Ovary (tissue), 10 donors: Measurements from ENCODE around the gene ANAPC16. TPM values are rescaled to one million over a fixed set of nuclear protein-coding genes. Genes with fewer than 3 reads are reported as not detected.

ENCODE experiments used
- DNase-seq, 5 donors: peaks; one replicate each; pipeline ENCODE4 v3.0.0-alpha.2; 2019 to 2020
- H3K27ac ChIP-seq, 2 donors: fragments of 200-600 bp; one replicate each; pipeline versions ENCODE4 v1.5.1 to v1.8.0; 2019 to 2022
- H3K27me3 ChIP-seq: fragments of 200-600 bp; one replicate; pipeline ENCODE4 v1.8.0; 2022
- H3K36me3 ChIP-seq: fragments of 200-600 bp; sonication (generic); one replicate; pipeline ENCODE4 v1.5.1; 2019
- H3K4me1 ChIP-seq: one replicate; pipeline ENCODE4 v1.8.1; 2013; ENCODE audit warnings: mild to moderate bottlenecking, moderate library complexity; ENCODE audit not compliant: insufficient read depth
- H3K4me3 ChIP-seq: fragments of 200-600 bp; sonication (generic); one replicate; pipeline ENCODE4 v1.5.1; 2017
- H3K9me3 ChIP-seq, 2 donors: fragments of 200-600 bp in 1 of 2; sonication (generic) in 1 of 2; one replicate each; pipeline versions ENCODE4 v1.5.1 to v1.8.1; 2013 to 2019; ENCODE audit warnings: mild to moderate bottlenecking in 1 of 2, moderate library complexity in 1 of 2
- EP300 ChIP-seq: sonication (generic); formaldehyde crosslinking; IDR thresholded peaks from one replicate; pipeline ENCODE4 v1.6.1; 2017; ENCODE audit warnings: antibody characterized with exemption
- POLR2A ChIP-seq: fragments of 450-650 bp; IDR thresholded peaks from one replicate; pipeline ENCODE4 v1.6.1; 2017; ENCODE audit warnings: antibody characterized with exemption, mild to moderate bottlenecking, moderate library complexity
- WGBS, 3 donors: extraction: QIAGEN DNeasy Blood & Tissue Kit in 1 of 3; methylation state at CpG; one replicate each; pipeline versions ENCODE4 v1.1.5 to v1.1.7; 2013 to 2017; 5-methylcytosine and 5-hydroxymethylcytosine counted together
- intact Hi-C, 4 donors: fragments of 100-400 bp; cut with DNase I; formaldehyde crosslinking; loops; one replicate each; pipeline versions ENCODE4 v1.11.0 to v1.15.1; 2022 to 2023
- long read RNA-seq, 3 donors: library from polyadenylated mRNA in 2 of 3; unstranded in 2 of 3; transcript quantifications; one replicate each; pipeline ENCODE4 v2.0.0 and lab custom pipeline, GENCODE V29; 2021 to 2026
- polyA plus RNA-seq, 2 donors: library from polyadenylated mRNA; stranded (reverse); fragments of 200-250 nt in 1 of 2; fragments of 350-450 nt in 1 of 2; fragmentation: Illumina TruSeq in 1 of 2; extraction: RNeasy Lipid Tissue Mini Kit (QIAGEN cat#74804) in 1 of 2; gene quantifications; one replicate each; pipeline ENCODE4 v1.2.3, GENCODE V29; 2013 to 2014
- total RNA-seq, 7 donors: library from RNA; depleted of rRNA in 2 of 7; stranded (reverse); fragments of >200 nt in 2 of 7; fragmentation: NEBNext Ultra II Directional in 3 of 7; extraction: Animal tissue kit (Norgen Biotek cat#: 25700) in 3 of 7; gene quantifications; one replicate each; pipeline versions ENCODE4 v1.1.0 to v1.2.4, GENCODE V29; 2016 to 2023
- TF ChIP-seq, protein P1 (sequence below), 3 donors: fragments of 450-650 bp in 2 of 3; fragments of 200-600 bp in 1 of 3; IDR thresholded peaks; one replicate each; pipeline versions ENCODE4 v1.5.1 to v1.8.0; 2016 to 2022; ENCODE audit warnings: antibody characterized with exemption in 3 of 3, mild to moderate bottlenecking in 1 of 3
- donor health status: DM: no; HTN: no; CAD: no; lungs with moderate emphysema.
- donor health status: DM: no; HTN: no; CAD: no.
- donor health status: Bipolar disorder and iron deficiency.
- donor health status: DM: yes; HTN: yes; CAD: no.
- donor health status: DM: no; HTN: no; CAD: no.
- donor health status: DM: yes; HTN: yes; CAD: no.

The ANAPC16 gene
- 100 to 1,000 TPM in 5 of 7 donors, 10 to 100 TPM in 2; 71.6 to 136 (median 112) TPM for total RNA-seq
- polyA plus RNA-seq: 100 to 1,000 TPM; 154 to 160 TPM
- long read RNA-seq, donor 1, transcript ANAPC16-203 (3 exons, 734 nt): minor isoform, 6 of 305 reads
- long read RNA-seq, donor 1, transcript ANAPC16-201 (4 exons, 3,195 nt): major isoform, 164 of 305 reads
- long read RNA-seq, donor 1, transcript ANAPC16-202 (3 exons, 1,828 nt): minor isoform, 5 of 305 reads
- long read RNA-seq, donor 1, transcript ANAPC16-205 (5 exons, 3,567 nt): minor isoform, 30 of 305 reads
- long read RNA-seq, donor 1, partial matches to known transcripts: 5 of 305 reads
- long read RNA-seq, donor 1, other reads (novel, unspliced or antisense): 95 of 305 reads
- long read RNA-seq, donor 2, transcript ANAPC16-205 (5 exons, 3,567 nt): minor isoform, 6 of 115 reads
- long read RNA-seq, donor 2, transcript ANAPC16-201 (4 exons, 3,195 nt): major isoform, 31 of 115 reads
- long read RNA-seq, donor 2, transcript ANAPC16-202 (3 exons, 1,828 nt): minor isoform, 6 of 115 reads
- long read RNA-seq, donor 2, transcript ANAPC16-203 (3 exons, 734 nt): minor isoform, 6 of 115 reads
- long read RNA-seq, donor 2, partial matches to known transcripts: 44 of 115 reads
- long read RNA-seq, donor 2, other reads (novel, unspliced or antisense): 22 of 115 reads
- long read RNA-seq, donor 3, transcript ANAPC16-205 (5 exons, 3,567 nt): minor isoform, 18 of 166 reads
- long read RNA-seq, donor 3, transcript ANAPC16-201 (4 exons, 3,195 nt): major isoform, 58 of 166 reads
- long read RNA-seq, donor 3, partial matches to known transcripts: 20 of 166 reads
- long read RNA-seq, donor 3, other reads (novel, unspliced or antisense): 65 of 166 reads

DNA sequence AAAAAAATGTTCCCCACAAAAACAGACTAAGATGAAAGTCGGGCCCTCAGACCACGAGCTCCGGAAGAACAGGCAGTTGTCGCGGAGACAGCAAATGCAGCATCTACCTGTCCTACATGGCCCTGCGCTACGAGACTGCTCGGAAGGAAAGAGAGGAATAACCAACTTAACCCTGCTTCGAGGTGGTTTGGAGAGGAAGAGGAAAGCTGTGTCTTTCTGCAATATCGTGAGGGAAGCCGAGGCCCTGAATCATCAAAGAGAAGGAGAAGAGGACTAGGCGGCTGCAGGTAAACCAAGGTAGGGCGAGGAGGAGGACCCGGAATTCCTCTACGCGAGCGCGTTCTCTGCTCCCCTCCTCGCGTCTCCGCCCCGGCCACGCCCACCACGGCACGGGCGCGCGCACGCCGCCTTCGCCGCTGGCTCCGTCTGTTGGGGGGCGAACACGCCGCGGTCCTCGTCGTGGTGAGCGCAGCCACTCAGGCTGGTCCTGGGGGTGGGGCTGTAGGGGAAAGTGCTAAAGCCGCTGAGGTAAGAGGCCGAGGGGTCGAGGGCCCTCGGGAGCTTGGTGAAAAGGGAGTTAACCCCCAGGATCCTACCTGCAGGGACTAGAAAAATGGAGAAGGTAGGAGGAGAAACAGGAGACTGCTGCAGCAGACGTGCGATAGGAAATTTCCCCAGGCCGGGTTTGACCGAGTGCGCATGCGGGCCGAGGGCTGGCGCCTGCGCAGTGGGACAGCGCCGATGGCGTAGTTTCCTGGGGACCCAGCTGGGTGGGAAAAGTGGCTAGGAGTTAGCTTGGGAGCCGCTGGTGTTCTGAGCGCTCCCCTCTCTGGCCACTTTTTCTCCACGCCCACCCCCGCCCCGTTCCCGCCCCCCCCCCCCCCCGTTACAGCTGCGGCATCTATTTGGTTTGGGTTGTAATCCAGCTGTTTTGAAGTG lies at the start of gene ANAPC16, which contains the start of gene ASCC1:
Gene ANAPC16, plus strand, starts transcription at position 402 of the 939 bp plus-strand sequence. CDS start 7,903 bp downstream, outside the sequence.
Gene ASCC1, minus strand, starts transcription at position 666 of the 939 bp plus-strand sequence. CDS start 2,978 bp downstream, outside the sequence.
- peak; percentile 92 to 96 (median 94) for DNase-seq
- Histone ChIP-seq H3K9me3 (no peaks in the 10 kb centered on the region), H3K27ac (peak within 1 kb of the TSS; percentile 92 to 99), H3K27me3 (no peaks in the 10 kb centered on the region), H3K36me3 (no peaks in the 10 kb centered on the region), H3K4me3 (peak within 1 kb of the TSS; percentile 77), H3K4me1 (peaks cover 9% of the 10 kb centered on the region)
- TF ChIP-seq EP300: peak; percentile 41
- peak; percentile 99 for TF ChIP-seq POLR2A
- TF ChIP-seq, protein P1, sequence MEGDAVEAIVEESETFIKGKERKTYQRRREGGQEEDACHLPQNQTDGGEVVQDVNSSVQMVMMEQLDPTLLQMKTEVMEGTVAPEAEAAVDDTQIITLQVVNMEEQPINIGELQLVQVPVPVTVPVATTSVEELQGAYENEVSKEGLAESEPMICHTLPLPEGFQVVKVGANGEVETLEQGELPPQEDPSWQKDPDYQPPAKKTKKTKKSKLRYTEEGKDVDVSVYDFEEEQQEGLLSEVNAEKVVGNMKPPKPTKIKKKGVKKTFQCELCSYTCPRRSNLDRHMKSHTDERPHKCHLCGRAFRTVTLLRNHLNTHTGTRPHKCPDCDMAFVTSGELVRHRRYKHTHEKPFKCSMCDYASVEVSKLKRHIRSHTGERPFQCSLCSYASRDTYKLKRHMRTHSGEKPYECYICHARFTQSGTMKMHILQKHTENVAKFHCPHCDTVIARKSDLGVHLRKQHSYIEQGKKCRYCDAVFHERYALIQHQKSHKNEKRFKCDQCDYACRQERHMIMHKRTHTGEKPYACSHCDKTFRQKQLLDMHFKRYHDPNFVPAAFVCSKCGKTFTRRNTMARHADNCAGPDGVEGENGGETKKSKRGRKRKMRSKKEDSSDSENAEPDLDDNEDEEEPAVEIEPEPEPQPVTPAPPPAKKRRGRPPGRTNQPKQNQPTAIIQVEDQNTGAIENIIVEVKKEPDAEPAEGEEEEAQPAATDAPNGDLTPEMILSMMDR (IDR thresholded peaks at IDR 0.05): peak in 2 of 3 donors; percentile 7 to 47
- intact Hi-C loops: loop anchor here in 2 of 4 donors (1.0 to 10.0 kb wide), 7 partner anchors 57 to 251 kb away; partner anchors contain the start of genes CHST3 (in 2 of the 2) and DDIT4 (in 1 of the 2)
- WGBS, 3 donors: 0 to 1% (median 1%) methylated on average over 62 to 64 of the region's 64 CpGs

DNA sequence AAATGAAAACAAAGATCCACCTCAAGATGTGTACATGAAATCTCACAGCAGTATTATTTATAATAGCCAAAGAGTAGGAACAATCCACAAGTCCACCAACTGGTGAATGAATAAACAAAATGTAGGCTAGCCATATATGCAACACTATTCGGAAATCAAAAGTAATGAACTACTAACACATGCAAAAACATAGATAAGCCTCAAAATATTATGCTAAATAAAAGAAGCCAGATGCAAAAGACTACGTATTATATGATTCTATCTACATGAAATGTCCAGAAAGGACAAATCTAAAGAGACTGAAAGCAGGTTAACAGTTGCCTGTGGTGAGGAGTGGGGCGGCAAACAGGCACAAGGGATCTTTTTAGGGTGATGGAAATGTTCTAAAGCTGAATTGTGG lies 48.7 kb upstream of the ANAPC16 start:
- intact Hi-C loops: no loop called here
- Histone ChIP-seq H3K27ac (no peak overlapping the region), H3K4me1 (no peaks in the 10 kb centered on the region), H3K36me3 (no peaks in the 10 kb centered on the region), H3K9me3 (no peaks in the 10 kb centered on the region), H3K27me3 (no peaks in the 10 kb centered on the region), H3K4me3 (no peak overlapping the region)
- 69 to 87% (median 77%) methylated on average over 3 of the region's 3 CpGs for WGBS, 3 donors
- TF ChIP-seq, protein P1 (IDR thresholded peaks at IDR 0.05): no peak
- no peak for DNase-seq

DNA sequence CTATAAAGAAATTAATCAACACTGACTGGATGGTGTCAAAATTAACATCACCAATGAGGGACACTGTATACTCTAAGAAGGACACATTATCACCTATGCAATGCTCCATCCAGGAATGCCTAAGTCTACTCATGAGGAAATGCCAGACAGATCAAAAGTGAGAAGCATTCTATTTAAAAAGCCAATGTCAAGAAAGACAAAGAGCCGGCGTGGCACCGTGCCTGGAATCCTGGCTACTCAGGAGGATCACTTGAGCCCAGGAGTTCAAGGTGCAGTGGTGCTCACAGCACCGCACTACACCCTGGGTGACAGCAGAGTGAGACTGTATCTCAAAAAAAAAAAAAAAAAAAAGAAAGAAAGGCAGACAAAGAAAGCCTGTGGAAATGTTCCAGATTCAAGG lies 45.5 kb upstream of the ANAPC16 start:
- Histone ChIP-seq H3K4me3 (no peak overlapping the region), H3K9me3 (no peaks in the 10 kb centered on the region), H3K27ac (no peak overlapping the region), H3K27me3 (no peaks in the 10 kb centered on the region), H3K36me3 (no peaks in the 10 kb centered on the region), H3K4me1 (no peaks in the 10 kb centered on the region)
- WGBS, 3 donors: 82 to 90% (median 88%) methylated on average over 4 of the region's 4 CpGs
- TF ChIP-seq, protein P1 (IDR thresholded peaks at IDR 0.05): no peak
- TF ChIP-seq EP300 (no peak), POLR2A (no peak)
- DNase-seq: no peak
- intact Hi-C loops: no loop called here
